ENCODE measurements around the gene TMEM144.
"Not testable (repeated sequence)": the region's sequence is repeated elsewhere in the genome, so short reads cannot be mapped to it uniquely, and the experiment has no call there.

The TMEM144 gene

GRCh38 chr4:158227880-158228279 lies 17.6 kb downstream of the TMEM144 start:
- CTCF ChIA-PET; POLR2A ChIA-PET; H3K27ac ChIP-seq (ENCODE audit: extremely low read depth, low read depth, low read length); H3K9me3 ChIP-seq (ENCODE audit: control insufficient read depth, insufficient read depth, low read depth, low read length); H3K4me1 ChIP-seq (ENCODE audit: control insufficient read depth, insufficient read depth, low read length); H3K4me3 ChIP-seq (ENCODE audit: low read depth, low read length); H3K36me3 ChIP-seq (ENCODE audit: control insufficient read depth in 2 of 2, insufficient read depth in 1 of 2, low read length in 2 of 2): not testable (repeated sequence)

DNA sequence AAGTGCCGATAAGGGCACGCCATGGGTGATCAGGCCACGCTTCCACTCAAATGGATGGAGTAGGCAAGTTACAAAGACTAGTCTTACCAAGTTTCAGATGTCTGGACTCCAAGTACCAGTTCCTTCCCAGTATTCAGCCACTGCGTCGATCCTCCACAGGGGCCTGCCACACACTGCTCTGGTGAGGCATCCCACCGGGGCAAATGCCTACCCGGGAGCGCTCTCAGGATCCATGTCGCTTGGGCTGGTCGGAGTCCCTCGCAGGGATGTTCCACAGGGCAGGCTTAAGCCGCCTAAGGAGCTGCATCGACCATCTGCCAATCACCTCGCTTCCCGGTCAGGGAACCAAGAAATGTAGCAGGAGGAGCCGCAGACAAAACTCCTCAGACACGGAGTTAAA lies 18.1 kb downstream of the TMEM144 start:
- POLR2A ChIA-PET; CTCF ChIA-PET; H3K36me3 ChIP-seq (ENCODE audit: control insufficient read depth in 2 of 2, insufficient read depth in 1 of 2, low read length in 2 of 2); H3K4me3 ChIP-seq (ENCODE audit: low read depth, low read length); H3K27ac ChIP-seq (ENCODE audit: extremely low read depth, low read depth, low read length); H3K4me1 ChIP-seq (ENCODE audit: control insufficient read depth, insufficient read depth, low read length); H3K9me3 ChIP-seq (ENCODE audit: control insufficient read depth, insufficient read depth, low read depth, low read length): not testable (repeated sequence)

- Histone ChIP-seq H3K4me1 (ENCODE audit: control insufficient read depth, insufficient read depth, low read length) (no peaks in the 10 kb centered on the region), H3K9me3 (ENCODE audit: control insufficient read depth, insufficient read depth, low read depth, low read length) (no peaks in the 10 kb centered on the region), H3K36me3 (ENCODE audit: control insufficient read depth in 2 of 2, insufficient read depth in 1 of 2, low read length in 2 of 2) (no peaks in the 10 kb centered on the region), H3K27ac (ENCODE audit: extremely low read depth, low read depth, low read length) (no peak overlapping the region), H3K4me3 (ENCODE audit: low read depth, low read length) (no peak overlapping the region)
- no peak for TF ChIP-seq PRDM6 (tag by site-specific recombination; IDR thresholded peaks at IDR 0.05)
- no peak for TF ChIP-seq ZNF510 (tag by site-specific recombination; IDR thresholded peaks at IDR 0.05; ENCODE audit: insufficient replicate concordance)
- no peak for TF ChIP-seq SP7 (tag by site-specific recombination; IDR thresholded peaks at IDR 0.05)
- no peak for TF ChIP-seq PRDM4 (tag by site-specific recombination; IDR thresholded peaks at IDR 0.05)
- TF ChIP-seq ZBTB17 (tag by site-specific recombination; IDR thresholded peaks at IDR 0.05): no peak
- TF ChIP-seq ZNF449 (tag by site-specific recombination; IDR thresholded peaks at IDR 0.05): no peak
- no peak for TF ChIP-seq ZNF48 (tag by site-specific recombination; IDR thresholded peaks at IDR 0.05)
- TF ChIP-seq ZNF416 (tag by site-specific recombination; IDR thresholded peaks at IDR 0.05): no peak
- no peak for TF ChIP-seq OVOL3 (tag by site-specific recombination; IDR thresholded peaks at IDR 0.05)
- no peak for TF ChIP-seq KLF17 (tag by site-specific recombination; IDR thresholded peaks at IDR 0.05)
- TF ChIP-seq, protein P1, sequence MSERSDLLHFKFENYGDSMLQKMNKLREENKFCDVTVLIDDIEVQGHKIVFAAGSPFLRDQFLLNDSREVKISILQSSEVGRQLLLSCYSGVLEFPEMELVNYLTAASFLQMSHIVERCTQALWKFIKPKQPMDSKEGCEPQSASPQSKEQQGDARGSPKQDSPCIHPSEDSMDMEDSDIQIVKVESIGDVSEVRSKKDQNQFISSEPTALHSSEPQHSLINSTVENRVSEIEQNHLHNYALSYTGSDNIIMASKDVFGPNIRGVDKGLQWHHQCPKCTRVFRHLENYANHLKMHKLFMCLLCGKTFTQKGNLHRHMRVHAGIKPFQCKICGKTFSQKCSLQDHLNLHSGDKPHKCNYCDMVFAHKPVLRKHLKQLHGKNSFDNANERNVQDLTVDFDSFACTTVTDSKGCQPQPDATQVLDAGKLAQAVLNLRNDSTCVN (tag by site-specific recombination; optimal IDR thresholded peaks at IDR 0.05): no peak
- TF ChIP-seq ZNF266 (tag by site-specific recombination; IDR thresholded peaks at IDR 0.05; ENCODE audit: low read depth): no peak
- no peak for TF ChIP-seq ZBTB48 (tag by site-specific recombination; IDR thresholded peaks at IDR 0.05)
- no peak for TF ChIP-seq ZIC2 (tag by site-specific recombination; IDR thresholded peaks at IDR 0.05)
- TF ChIP-seq, protein P2, sequence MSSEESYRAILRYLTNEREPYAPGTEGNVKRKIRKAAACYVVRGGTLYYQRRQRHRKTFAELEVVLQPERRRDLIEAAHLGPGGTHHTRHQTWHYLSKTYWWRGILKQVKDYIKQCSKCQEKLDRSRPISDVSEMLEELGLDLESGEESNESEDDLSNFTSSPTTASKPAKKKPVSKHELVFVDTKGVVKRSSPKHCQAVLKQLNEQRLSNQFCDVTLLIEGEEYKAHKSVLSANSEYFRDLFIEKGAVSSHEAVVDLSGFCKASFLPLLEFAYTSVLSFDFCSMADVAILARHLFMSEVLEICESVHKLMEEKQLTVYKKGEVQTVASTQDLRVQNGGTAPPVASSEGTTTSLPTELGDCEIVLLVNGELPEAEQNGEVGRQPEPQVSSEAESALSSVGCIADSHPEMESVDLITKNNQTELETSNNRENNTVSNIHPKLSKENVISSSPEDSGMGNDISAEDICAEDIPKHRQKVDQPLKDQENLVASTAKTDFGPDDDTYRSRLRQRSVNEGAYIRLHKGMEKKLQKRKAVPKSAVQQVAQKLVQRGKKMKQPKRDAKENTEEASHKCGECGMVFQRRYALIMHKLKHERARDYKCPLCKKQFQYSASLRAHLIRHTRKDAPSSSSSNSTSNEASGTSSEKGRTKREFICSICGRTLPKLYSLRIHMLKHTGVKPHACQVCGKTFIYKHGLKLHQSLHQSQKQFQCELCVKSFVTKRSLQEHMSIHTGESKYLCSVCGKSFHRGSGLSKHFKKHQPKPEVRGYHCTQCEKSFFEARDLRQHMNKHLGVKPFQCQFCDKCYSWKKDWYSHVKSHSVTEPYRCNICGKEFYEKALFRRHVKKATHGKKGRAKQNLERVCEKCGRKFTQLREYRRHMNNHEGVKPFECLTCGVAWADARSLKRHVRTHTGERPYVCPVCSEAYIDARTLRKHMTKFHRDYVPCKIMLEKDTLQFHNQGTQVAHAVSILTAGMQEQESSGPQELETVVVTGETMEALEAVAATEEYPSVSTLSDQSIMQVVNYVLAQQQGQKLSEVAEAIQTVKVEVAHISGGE (tag by site-specific recombination; conservative IDR thresholded peaks at IDR 0.05; ENCODE audit: low read depth): no peak
- TF ChIP-seq ZFP41 (tag by site-specific recombination; IDR thresholded peaks at IDR 0.05; ENCODE audit: borderline replicate concordance): no peak
- no peak for TF ChIP-seq BCL11A (tag by site-specific recombination; IDR thresholded peaks at IDR 0.05; ENCODE audit: low read depth)
- TF ChIP-seq WT1 (tag by site-specific recombination; IDR thresholded peaks at IDR 0.05): no peak
- TF ChIP-seq ZNF174 (tag by site-specific recombination; IDR thresholded peaks at IDR 0.05): no peak
- ChIA-PET CTCF (no interaction called here), POLR2A (no interaction called here)
Observed at GRCh38 chr4:158229768-158230167, 19.5 kb downstream of the TMEM144 start.
